Ishikawa (cell line): ENCODE data around the gene PLA2G4F.
"Not testable (repeated sequence)": the region's sequence is repeated elsewhere in the genome, so short reads cannot be mapped to it uniquely, and the experiment has no call there.

ENCODE experiments used
- CREB1 ChIP-seq: IDR thresholded peaks from 2 replicates; pipeline ENCODE4 v1.6.1; 2012; ENCODE audit warnings: low read depth
- EGR1 ChIP-seq: IDR thresholded peaks from 2 replicates; pipeline ENCODE4 v1.6.1; 2012
- EP300 ChIP-seq: IDR thresholded peaks from 2 replicates; pipeline ENCODE4 v1.6.1; 2012; ENCODE audit warnings: borderline replicate concordance
- FOXM1 ChIP-seq: IDR thresholded peaks from 2 replicates; pipeline ENCODE4 v1.6.1; 2012; ENCODE audit warnings: low read depth, borderline replicate concordance
- RAD21 ChIP-seq: IDR thresholded peaks from 2 replicates; pipeline ENCODE4 v1.6.1; 2012; ENCODE audit warnings: low read depth
- REST ChIP-seq: IDR thresholded peaks from 2 replicates; pipeline ENCODE4 v1.6.1; 2012; ENCODE audit warnings: low read depth, mild to moderate bottlenecking
- USF1 ChIP-seq: IDR thresholded peaks from 2 replicates; pipeline ENCODE4 v1.6.1; 2012
- ZBTB7A ChIP-seq: IDR thresholded peaks from 2 replicates; pipeline ENCODE4 v1.6.1; 2012; ENCODE audit warnings: low read depth

- not testable (repeated sequence) for TF ChIP-seq CREB1, EP300, REST, RAD21, ZBTB7A, FOXM1, EGR1
- TF ChIP-seq USF1 = peak; percentile 61
Measured at GRCh38 chr15:42091753-42092397, 64.6 kb downstream of the PLA2G4F start.
